GM12878 (cell line): Measurements from ENCODE around the gene MAP7D2.

Experiments used
- CHD1 ChIP-seq: IDR thresholded peaks from 2 replicates; pipeline ENCODE4 v1.6.1; 2012; ENCODE audit warnings: low read depth, low read length, improper control_type of control experiment
- JUNB ChIP-seq: IDR thresholded peaks from 2 replicates; pipeline ENCODE4 v1.6.1; 2016; ENCODE audit warnings: antibody characterized with exemption, mild to moderate bottlenecking
- POLR2A ChIP-seq: IDR thresholded peaks from 2 replicates; pipeline ENCODE4 v1.6.1; 2011; ENCODE audit warnings: low read depth, mild to moderate bottlenecking, low read length
- POLR2AphosphoS2 ChIP-seq: IDR thresholded peaks from 2 replicates; pipeline ENCODE4 v1.6.1; 2011; ENCODE audit warnings: low read depth, mild to moderate bottlenecking, low read length, improper control_type of control experiment, moderate library complexity
- POLR2AphosphoS5 ChIP-seq: IDR thresholded peaks from 2 replicates; pipeline ENCODE4 v1.6.1; 2011; ENCODE audit warnings: mild to moderate bottlenecking, low read length, inconsistent platforms
- TAF1 ChIP-seq: IDR thresholded peaks from 2 replicates; pipeline ENCODE4 v1.6.1; 2011; ENCODE audit warnings: mild to moderate bottlenecking, low read depth, low read length, borderline replicate concordance
- YBX1 ChIP-seq: fragments of 450-650 bp; IDR thresholded peaks from 2 replicates; pipeline ENCODE4 v1.6.1; 2016; ENCODE audit warnings: antibody characterized with exemption
- TF ChIP-seq, protein P1 (sequence below): IDR thresholded peaks from 2 replicates; pipeline ENCODE4 v1.6.1; 2011; ENCODE audit warnings: low read depth, low read length, improper control_type of control experiment, borderline replicate concordance
- TF ChIP-seq, protein P2 (sequence below): IDR thresholded peaks from 2 replicates; pipeline ENCODE4 v1.6.1; 2012; ENCODE audit warnings: low read depth, low read length, improper control_type of control experiment

DNA sequence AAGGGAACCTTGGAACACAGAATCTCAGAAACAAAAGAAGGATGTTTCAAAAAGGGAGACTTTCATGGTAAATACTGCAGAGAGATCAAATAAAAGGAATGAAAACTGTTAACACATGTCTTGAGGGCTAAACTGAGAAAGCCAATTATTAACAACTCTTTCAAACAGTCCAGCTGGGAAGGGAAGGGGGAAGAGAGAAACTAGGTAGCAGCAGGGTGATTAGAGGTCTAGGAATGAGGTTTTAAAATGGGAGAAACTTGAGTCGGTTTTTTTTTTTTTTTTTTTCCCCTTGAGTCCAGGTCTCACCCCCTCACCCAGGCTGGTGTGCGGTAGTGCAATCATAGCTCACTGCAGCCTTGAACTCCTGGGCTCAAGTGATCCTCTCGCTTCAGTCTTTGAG is 130.2 kb downstream of the MAP7D2 start:
- TF ChIP-seq, protein P1, sequence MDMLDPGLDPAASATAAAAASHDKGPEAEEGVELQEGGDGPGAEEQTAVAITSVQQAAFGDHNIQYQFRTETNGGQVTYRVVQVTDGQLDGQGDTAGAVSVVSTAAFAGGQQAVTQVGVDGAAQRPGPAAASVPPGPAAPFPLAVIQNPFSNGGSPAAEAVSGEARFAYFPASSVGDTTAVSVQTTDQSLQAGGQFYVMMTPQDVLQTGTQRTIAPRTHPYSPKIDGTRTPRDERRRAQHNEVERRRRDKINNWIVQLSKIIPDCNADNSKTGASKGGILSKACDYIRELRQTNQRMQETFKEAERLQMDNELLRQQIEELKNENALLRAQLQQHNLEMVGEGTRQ: no peak
- TF ChIP-seq JUNB (no peak), CHD1 (no peak), POLR2AphosphoS5 (no peak), POLR2A (no peak), TAF1 (no peak), YBX1 (no peak), POLR2AphosphoS2 (no peak)
- TF ChIP-seq, protein P2, sequence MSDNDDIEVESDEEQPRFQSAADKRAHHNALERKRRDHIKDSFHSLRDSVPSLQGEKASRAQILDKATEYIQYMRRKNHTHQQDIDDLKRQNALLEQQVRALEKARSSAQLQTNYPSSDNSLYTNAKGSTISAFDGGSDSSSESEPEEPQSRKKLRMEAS: no peak
